Activated naive CD4-positive, alpha-beta T cell treated with anti-CD3 and anti-CD28 coated beads, Interleukin-2, amount 50 U/mL, for 16 hours (primary cell): Measurements from ENCODE around the gene PPARA.

ENCODE experiments used
- DNase-seq: peaks from one replicate; pipeline ENCODE4 v3.0.0-alpha.2; 2020

Gene PPARA

DNA sequence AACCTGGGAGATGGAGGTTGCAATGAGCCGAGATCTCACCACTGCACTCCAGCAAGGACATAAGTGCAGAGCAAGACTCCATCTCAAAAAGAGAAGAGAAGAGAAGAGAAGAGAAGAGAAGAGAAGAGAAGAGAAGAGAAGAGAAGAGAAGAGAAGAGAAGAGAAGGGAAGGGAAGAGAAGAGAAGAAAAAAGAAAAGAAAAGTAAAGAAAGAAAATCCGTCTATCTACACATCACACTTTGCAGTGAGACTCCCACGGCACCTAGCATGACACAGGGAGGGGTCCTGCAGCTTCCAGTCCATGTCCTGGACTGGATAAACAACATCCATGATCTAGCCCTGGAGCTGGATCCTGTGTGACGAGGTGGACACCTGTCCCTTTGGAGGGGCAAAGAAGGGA, 4.0 kb upstream of the PPARA start:
- no peak for DNase-seq

DNA sequence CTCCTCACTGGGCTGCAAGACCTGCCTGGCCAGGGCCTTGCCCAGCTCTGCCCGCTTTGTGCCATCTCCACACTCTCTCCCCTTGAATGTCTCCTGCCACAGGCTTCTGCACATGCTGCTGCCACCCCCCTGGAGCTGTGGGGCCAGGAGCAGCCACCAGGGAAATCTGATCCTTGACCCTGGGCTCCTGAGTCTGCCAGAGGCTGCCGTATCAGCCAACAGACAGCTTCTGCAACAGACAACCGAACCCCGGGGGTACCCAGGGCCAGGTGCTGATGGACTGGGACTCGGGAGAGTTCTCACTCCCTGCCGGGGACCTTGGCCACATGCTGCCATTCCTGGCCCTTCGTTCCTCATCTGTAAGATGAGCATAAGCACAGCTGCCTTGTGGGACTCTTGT, 3.3 kb upstream of the PPARA start:
- DNase-seq = no peak

GRCh38 chr22:46147471-46148267, 2.7 kb upstream of the PPARA start:
- no peak for DNase-seq

DNA sequence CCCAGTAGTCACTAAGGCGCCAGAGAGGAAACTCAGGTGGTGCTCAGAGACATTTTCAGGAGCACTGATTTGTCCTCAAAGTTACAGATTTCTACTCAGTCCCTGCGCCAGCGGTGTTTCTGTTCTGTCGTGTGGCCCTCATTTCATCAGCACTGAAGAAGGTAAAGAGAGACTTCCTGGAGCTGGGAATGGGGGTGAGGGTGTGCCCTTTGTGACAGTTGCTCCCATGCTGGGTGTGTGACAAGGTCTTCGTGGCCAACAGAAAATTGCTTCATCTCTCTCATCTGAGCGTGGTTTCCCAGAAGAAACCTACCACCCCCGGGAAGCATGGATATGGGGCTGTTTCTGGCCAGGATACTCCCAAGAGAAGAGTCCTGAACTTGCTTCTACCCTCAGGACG, 2.0 kb upstream of the PPARA start:
- DNase-seq = no peak

- DNase-seq = no peak
Measured at GRCh38 chr22:46148816-46149511, 1.4 kb upstream of the PPARA start.

GRCh38 chr22:46149512-46150033, 753 bp upstream of the PPARA start:
- DNase-seq = peak; percentile 35

DNA sequence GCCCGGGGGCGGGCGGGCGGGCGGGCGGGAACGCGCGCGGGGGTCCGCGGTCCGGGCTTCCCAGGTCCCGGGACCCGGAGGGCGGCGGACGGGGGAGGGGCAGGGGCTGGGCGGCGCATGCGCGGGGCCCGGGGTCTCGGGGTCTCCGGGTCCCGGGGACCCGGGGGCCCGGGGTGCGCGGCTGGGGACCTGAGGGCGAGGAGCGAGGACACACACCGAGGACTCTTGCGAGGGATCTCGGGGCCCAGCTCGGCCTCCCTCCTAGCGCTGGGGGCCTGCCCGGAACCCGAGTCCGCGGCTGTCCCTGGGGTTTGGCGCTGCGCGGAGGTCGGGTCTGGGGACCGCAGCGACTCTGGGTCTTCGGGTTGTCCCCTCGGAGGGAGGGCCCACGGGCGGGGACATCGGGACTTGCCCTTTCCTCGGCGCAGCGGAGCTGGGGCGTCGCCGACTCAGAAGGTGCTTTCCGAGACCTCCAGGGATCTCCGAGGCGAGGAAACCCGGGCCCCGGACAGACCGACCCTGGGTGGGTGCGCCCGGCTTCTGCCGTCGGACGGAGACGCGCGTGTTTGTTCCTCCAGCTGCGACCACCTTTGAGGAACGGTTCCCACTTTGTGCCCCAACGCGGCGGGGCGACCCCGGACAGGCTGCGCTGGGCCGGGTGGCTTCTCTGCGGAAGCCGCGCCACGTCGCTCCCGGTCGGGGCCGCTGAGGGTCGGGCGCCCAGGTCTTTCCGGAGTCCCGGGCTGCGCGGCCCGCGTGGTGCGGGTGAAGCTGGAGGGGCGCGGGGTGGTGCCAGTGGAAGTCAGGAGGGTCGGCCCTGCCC, 540 bp downstream of the PPARA start:
- peak; percentile 61 for DNase-seq

- no peak for DNase-seq
Measured at GRCh38 chr22:46153930-46154329, 3.6 kb downstream of the PPARA start.

DNA sequence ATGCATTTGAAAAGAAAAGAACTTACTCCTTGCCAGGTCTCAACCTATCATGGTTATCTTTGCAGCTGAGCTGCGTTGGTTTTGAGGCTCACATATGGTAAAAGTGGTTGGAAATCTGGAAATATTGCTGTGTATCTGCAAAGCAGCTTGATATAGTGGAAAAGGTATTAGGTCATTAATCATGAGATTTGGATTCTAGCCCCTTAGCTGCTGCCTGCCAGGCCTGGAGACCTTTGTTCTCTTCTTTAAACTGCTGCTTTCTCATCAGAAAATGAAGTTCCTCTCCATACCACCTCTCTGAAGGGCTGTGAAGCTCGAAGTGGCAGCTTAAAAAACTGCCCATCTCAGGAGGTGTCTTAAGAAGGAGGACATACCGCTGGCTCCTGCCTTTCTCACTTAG, 5.7 kb downstream of the PPARA start:
- DNase-seq = no peak

- DNase-seq = no peak
Measured at GRCh38 chr22:46158283-46158682, 8.0 kb downstream of the PPARA start.

- DNase-seq = no peak
Measured at GRCh38 chr22:46159212-46159611, 8.9 kb downstream of the PPARA start.

GRCh38 chr22:46159777-46160176, 9.5 kb downstream of the PPARA start:
- no peak for DNase-seq

GRCh38 chr22:46162285-46162684, 12.0 kb downstream of the PPARA start:
- DNase-seq = no peak

- no peak for DNase-seq
Measured at GRCh38 chr22:46162771-46163556, 12.6 kb downstream of the PPARA start.

DNA sequence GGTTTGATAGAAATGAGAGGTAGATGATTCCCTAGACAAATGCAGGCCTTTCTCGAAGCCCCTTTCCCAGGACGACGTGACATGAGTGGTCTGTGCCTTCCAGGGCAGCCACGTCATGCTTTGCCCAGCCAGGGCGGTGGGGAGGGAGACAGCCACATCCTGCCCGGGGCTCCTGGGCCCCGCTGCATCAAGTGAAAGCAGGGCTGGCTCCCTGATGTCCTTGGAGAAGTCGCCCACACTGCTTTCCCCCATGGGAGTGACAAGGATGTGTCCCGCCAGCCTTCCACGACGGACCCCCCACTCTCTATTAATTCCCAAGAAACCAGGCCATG, 13.2 kb downstream of the PPARA start:
- DNase-seq = no peak

DNA sequence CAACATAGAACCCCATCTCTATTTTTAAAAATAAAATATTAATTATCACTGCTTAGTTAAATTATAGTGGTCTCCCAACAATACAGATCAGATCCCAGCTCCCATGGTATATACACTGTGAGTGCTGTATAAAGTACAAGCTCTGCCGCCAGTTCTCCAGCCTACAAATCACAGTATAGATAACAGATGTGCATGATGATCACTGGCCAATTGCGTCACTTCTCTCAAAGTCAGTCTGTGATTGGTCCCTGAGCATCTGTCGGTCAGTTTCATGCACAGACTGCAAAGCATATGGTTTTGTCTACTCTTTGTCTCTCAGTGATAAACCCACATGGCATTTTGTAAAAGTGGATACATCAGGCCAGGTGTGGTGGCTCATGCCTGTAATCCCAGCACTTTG, 15.7 kb downstream of the PPARA start:
- no peak for DNase-seq

DNA sequence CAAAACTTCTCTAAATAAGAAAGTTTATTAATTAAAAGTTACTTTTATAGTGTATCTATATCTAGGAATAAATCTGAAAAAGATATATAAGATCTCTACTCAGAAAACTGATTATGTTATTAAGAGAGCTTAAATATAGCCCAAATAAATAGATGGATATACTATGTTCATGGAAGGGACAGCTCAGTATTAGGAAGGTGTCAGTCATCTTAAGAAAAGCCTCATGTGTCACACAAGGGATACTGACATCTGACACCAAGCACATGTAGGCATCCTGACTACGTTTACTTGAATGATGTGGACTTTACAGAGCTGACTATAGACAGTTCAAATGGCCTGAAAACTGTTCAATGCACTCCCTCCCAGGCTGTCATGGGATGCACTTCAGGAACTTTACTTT, 19.3 kb downstream of the PPARA start:
- DNase-seq = no peak

GRCh38 chr22:46171940-46172339, 21.6 kb downstream of the PPARA start:
- DNase-seq = no peak

DNA sequence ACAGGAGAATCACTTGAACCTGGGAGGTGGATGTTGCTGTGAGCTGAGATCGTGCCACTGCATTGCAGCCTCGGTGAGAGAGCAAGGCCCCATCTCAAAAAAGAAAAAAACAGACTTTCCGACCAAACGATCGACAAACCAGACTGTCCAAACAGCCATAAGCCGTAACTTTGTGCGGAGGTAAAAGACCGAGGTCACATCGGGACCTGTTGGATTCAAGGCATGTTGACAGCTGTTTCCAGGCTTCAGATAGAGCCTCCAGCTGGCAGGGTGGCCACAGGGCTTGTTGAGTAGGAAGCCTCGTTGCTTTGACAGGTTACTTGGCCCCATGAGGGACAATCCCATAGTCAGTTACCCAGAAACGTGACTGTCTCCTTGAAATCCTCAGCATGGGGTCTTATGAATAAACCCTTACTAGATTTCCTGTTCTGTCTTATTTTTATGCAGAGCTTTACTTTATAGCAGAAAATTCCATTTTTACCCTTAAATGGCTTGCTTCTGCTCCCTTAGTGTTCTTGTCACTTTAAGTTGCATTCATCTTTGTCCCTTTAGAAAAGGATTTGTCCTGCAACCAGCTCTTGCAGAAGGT, 22.3 kb downstream of the PPARA start:
- no peak for DNase-seq

DNA sequence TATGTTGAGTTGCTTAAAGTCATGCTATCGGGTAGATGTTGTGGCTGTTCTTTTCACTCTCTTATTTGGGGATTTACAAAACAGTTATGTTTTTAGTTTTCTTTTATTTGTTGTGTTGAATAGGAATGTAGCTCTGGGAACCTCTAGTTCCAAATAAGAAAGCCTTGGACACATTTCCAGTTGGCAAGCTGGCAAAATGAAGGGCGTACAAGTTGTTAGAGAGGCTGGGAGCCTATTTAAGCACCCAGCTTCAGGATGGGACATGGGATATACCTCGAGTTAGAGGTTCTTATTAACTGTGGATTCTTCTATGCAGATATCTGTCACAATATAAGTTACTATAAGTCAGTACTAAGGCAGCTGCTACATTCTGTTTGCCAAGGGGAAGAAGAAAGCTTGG, 22.8 kb downstream of the PPARA start:
- no peak for DNase-seq

DNA sequence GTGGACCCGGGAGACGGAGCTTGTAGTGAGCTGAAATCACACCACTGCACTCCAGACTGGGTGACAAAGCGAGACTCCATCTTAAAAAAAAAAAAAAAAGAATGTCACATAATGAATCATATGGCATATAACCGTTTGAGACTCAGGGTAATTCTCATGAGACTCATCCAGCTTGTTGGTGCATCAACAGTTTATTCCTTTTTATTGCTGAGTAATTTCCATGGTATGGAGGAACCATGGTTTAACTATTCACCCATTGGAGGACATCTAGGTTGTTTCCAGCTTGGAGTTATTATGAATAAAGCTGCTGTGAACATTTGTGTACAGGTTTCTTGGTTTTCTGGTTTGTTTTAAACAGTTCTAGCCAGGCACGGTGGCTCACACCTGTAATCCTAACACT, 25.3 kb downstream of the PPARA start:
- no peak for DNase-seq

DNA sequence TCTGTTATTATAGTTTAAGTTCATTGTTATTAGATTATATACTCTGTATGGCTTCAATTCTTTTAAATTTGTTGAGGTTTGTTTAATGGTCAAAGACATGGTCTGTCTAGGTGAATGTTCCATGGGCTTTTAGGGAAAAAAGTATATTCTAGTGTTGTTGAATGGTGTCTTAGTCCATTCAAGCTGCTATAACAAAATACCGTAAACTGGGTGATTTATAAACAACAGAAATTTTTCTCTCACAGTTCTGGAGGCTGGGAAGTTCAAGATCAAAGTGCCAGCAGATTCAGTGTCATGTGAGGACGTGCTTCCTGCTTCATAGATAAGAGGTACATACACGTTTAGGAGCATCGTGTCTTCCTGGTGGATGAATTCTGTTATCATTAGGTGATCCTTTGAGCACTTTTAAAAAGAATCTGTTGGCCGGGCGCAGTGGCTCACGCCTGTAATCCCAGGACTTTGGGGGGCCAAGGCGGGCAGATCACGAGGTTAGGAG, 26.2 kb downstream of the PPARA start:
- DNase-seq = no peak
